ENCODE measurements around the gene CLIC1.

GRCh38 chr6:31723245-31723979 is 12.9 kb downstream of the CLIC1 start, which contains the start of gene MPIG6B:
- TF ChIP-seq POLR2AphosphoS5 (IDR thresholded peaks at IDR 0.05; ENCODE audit: low read depth, low read length) = no peak
- TF ChIP-seq REST (IDR thresholded peaks at IDR 0.05; ENCODE audit: insufficient read depth in 1 of 2, low read depth in 2 of 2, low read length in 2 of 2) = no peak
- no peak for TF ChIP-seq TAF1 (IDR thresholded peaks at IDR 0.05; ENCODE audit: borderline replicate concordance, insufficient read depth, low read length)
